Astrocyte (in vitro differentiated cells and primary cell): ENCODE measurements around the gene PTPRC. TPM values are rescaled to one million over a fixed set of nuclear protein-coding genes. Genes with fewer than 3 reads are reported as not detected.

Experiments
- DNase-seq: peaks from one replicate; pipeline ENCODE4 v3.0.0-alpha.2; 2010; ENCODE audit warnings: low read depth
- FAIRE-seq: peaks from 2 replicates; lab custom pipeline; 2011; peaks lifted over from hg19 to GRCh38; lab: Jason Lieb, UNC
- H2AFZ ChIP-seq: 2 replicates; pipeline ENCODE4 v1.6.0; 2012; ENCODE audit warnings: low read depth, low read length, inconsistent platforms
- H3K27ac ChIP-seq: 2 replicates; pipeline ENCODE4 v1.5.1; 2011; ENCODE audit warnings: low read depth, low read length, inconsistent platforms
- H3K27me3 ChIP-seq: 2 replicates; pipeline ENCODE4 v1.6.0; 2011; ENCODE audit warnings: low read length, inconsistent platforms; ENCODE audit not compliant: insufficient read depth
- H3K36me3 ChIP-seq: 2 replicates; pipeline ENCODE4 v1.5.1; 2011; ENCODE audit warnings: low read length, inconsistent platforms; ENCODE audit not compliant: insufficient read depth
- H3K4me1 ChIP-seq: 2 replicates; pipeline ENCODE4 v1.5.1; 2011; ENCODE audit warnings: low read length, inconsistent platforms; ENCODE audit not compliant: insufficient read depth
- H3K4me2 ChIP-seq: 2 replicates; pipeline ENCODE4 v1.6.0; 2012; ENCODE audit warnings: low read length, inconsistent platforms
- H3K4me3 ChIP-seq: 2 replicates; pipeline ENCODE4 v1.5.1; 2011; ENCODE audit warnings: low read depth, mild to moderate bottlenecking, low read length, inconsistent platforms; ENCODE audit not compliant: insufficient read depth
- H3K79me2 ChIP-seq: 2 replicates; pipeline ENCODE4 v1.6.0; 2012; ENCODE audit warnings: mild to moderate bottlenecking, low read length, inconsistent platforms; ENCODE audit not compliant: insufficient read depth
- H3K9ac ChIP-seq: 2 replicates; pipeline ENCODE4 v1.6.0; 2012; ENCODE audit warnings: mild to moderate bottlenecking, low read length, inconsistent platforms
- H3K9me3 ChIP-seq: 2 replicates; pipeline ENCODE4 v1.5.1; 2012; ENCODE audit warnings: low read depth, mild to moderate bottlenecking, low read length, inconsistent platforms; ENCODE audit not compliant: insufficient read depth
- H4K20me1 ChIP-seq: 2 replicates; pipeline ENCODE4 v1.6.0; 2012; ENCODE audit warnings: low read length, inconsistent platforms; ENCODE audit not compliant: insufficient read depth
- H3K27ac Mint-ChIP-seq: one replicate; pipeline ENCODE4 v1.8.0; 2021; ENCODE audit warnings: mild to moderate bottlenecking, mixed read lengths; ENCODE audit not compliant: unreplicated experiment
- H3K27me3 Mint-ChIP-seq: one replicate; pipeline ENCODE4 v1.8.0; 2021; ENCODE audit warnings: low read depth, mixed read lengths; ENCODE audit not compliant: unreplicated experiment
- H3K36me3 Mint-ChIP-seq: one replicate; pipeline ENCODE4 v1.8.0; 2021; ENCODE audit warnings: low read depth, mixed read lengths; ENCODE audit not compliant: unreplicated experiment
- H3K4me1 Mint-ChIP-seq: one replicate; pipeline ENCODE4 v1.8.0; 2021; ENCODE audit warnings: low read depth, mixed read lengths; ENCODE audit not compliant: unreplicated experiment
- H3K4me3 Mint-ChIP-seq: one replicate; pipeline ENCODE4 v1.8.0; 2021; ENCODE audit warnings: mild to moderate bottlenecking, moderate library complexity, mixed read lengths; ENCODE audit not compliant: unreplicated experiment
- H3K9me3 Mint-ChIP-seq: one replicate; pipeline ENCODE4 v1.8.0; 2021; ENCODE audit warnings: mild to moderate bottlenecking, mixed read lengths; ENCODE audit not compliant: unreplicated experiment
- CTCF ChIP-seq: IDR thresholded peaks from 2 replicates; pipeline ENCODE4 v1.5.1; 2011; ENCODE audit warnings: low read depth, mild to moderate bottlenecking, inconsistent platforms, low read length, moderate library complexity; ENCODE audit not compliant: insufficient read depth
- EZH2 ChIP-seq: IDR thresholded peaks from 2 replicates; pipeline ENCODE4 v1.6.1; 2012; ENCODE audit warnings: mild to moderate bottlenecking, low read length, inconsistent platforms; ENCODE audit not compliant: insufficient read depth
- total RNA-seq: library from RNA; stranded (reverse); gene quantifications from 2 replicates; pipeline ENCODE4 v1.2.1, GENCODE V29; 2021

PTPRC gene
- total RNA-seq, 1 donor from 2014 or later: 0.20 TPM

GRCh38 chr1:198647055-198647454, 8.2 kb downstream of the PTPRC start:
- no peaks in the 10 kb centered on the region for H3K27me3 ChIP-seq
- no peak for DNase-seq
- no peaks in the 10 kb centered on the region for H3K9me3 ChIP-seq
- no peaks in the 10 kb centered on the region for H3K27me3 Mint-ChIP-seq
- no peak overlapping the region for H2AFZ ChIP-seq
- H3K27ac ChIP-seq: no peak overlapping the region
- no peak for FAIRE-seq
- no peaks in the 10 kb centered on the region for H4K20me1 ChIP-seq
- H3K9ac ChIP-seq: no peak overlapping the region
- no peaks in the 10 kb centered on the region for H3K4me1 ChIP-seq
- no peaks in the 10 kb centered on the region for H3K4me1 Mint-ChIP-seq
- no peak overlapping the region for H3K4me2 ChIP-seq
- H3K4me3 ChIP-seq: no peak overlapping the region
- no peaks in the 10 kb centered on the region for H3K36me3 Mint-ChIP-seq
- H3K4me3 Mint-ChIP-seq: no peak overlapping the region
- no peaks in the 10 kb centered on the region for H3K36me3 ChIP-seq
- H3K9me3 Mint-ChIP-seq: no peaks in the 10 kb centered on the region
- no peaks in the 10 kb centered on the region for H3K79me2 ChIP-seq
- TF ChIP-seq EZH2 (no peak), CTCF (no peak)
- H3K27ac Mint-ChIP-seq: no peak overlapping the region

DNA sequence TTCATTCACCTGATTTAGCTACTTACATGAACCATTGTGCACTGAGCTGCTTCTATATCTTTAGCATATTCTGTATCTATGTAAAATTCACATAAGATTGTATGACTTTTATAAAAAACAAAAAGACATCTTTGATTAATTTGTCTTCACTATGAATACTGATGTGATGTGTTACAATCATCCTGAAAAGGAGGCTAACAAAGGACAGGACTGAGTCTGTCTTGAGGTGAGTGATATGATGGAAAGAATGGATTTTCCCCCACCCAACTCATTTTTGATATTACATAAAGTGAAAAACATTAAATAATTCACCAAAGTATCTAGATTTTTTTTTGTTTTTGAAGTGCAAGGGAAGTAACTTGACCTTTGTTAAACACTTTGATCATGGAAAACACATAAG, 9.8 kb downstream of the PTPRC start:
- Histone ChIP-seq H3K4me3 (no peak overlapping the region), H3K4me2 (no peak overlapping the region), H3K9me3 (no peaks in the 10 kb centered on the region), H3K27me3 (no peaks in the 10 kb centered on the region), H2AFZ (no peak overlapping the region), H3K79me2 (no peaks in the 10 kb centered on the region), H4K20me1 (no peaks in the 10 kb centered on the region), H3K4me1 (no peaks in the 10 kb centered on the region), H3K27ac (no peak overlapping the region), H3K36me3 (no peaks in the 10 kb centered on the region), H3K9ac (no peak overlapping the region)
- Mint-ChIP-seq H3K27me3 (no peaks in the 10 kb centered on the region), H3K4me3 (no peak overlapping the region), H3K36me3 (no peaks in the 10 kb centered on the region), H3K9me3 (no peaks in the 10 kb centered on the region), H3K4me1 (no peaks in the 10 kb centered on the region), H3K27ac (no peak overlapping the region)
- TF ChIP-seq EZH2: no peak
- TF ChIP-seq CTCF: no peak
- DNase-seq: no peak
- peak; percentile 58 for FAIRE-seq

DNA sequence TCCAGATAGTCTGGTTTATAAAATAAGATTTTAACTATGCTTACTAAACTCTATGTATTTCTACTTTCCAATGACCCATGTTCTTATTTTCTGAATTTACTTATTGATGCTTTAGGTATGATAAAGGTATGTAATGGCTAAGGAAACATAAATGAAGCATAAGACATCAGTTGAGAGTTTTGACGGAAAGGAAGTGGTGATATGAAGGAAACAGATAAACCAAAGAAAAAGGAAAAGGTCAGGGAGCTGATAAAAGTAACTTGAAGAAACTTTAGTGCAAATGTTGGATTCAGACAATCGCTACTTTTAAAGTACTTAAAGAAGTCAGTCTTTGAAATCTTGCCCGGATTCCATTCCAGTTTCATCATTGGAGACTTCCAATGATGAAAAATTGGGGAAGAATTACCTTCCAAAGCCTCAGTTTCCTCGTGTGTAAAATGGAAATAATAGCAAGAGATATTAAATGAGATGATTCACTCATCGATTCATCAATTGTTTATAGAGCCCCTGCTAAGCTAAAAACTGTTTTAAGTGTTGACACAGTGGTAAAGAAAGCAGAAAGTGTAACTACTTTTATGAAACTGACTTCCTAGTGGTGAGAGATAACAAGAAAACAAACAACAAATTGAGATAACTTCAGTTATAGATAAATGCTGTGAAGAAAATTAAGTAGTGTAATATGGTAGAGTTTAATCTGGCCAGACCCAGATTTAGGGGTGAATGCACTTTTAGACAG, 10.6 kb downstream of the PTPRC start:
- Histone ChIP-seq H3K27ac (no peak overlapping the region), H3K4me2 (no peak overlapping the region), H3K9me3 (no peaks in the 10 kb centered on the region), H2AFZ (no peak overlapping the region), H3K79me2 (no peaks in the 10 kb centered on the region), H3K36me3 (no peaks in the 10 kb centered on the region), H3K9ac (no peak overlapping the region), H3K27me3 (no peaks in the 10 kb centered on the region), H3K4me1 (no peaks in the 10 kb centered on the region), H3K4me3 (no peak overlapping the region), H4K20me1 (no peaks in the 10 kb centered on the region)
- FAIRE-seq: no peak
- no peaks in the 10 kb centered on the region for H3K9me3 Mint-ChIP-seq
- H3K36me3 Mint-ChIP-seq: no peaks in the 10 kb centered on the region
- TF ChIP-seq EZH2 (no peak), CTCF (no peak)
- H3K27me3 Mint-ChIP-seq: no peaks in the 10 kb centered on the region
- no peak overlapping the region for H3K27ac Mint-ChIP-seq
- no peak for DNase-seq
- no peak overlapping the region for H3K4me3 Mint-ChIP-seq
- H3K4me1 Mint-ChIP-seq: no peaks in the 10 kb centered on the region
